Body of pancreas (tissue), 4 donors: ENCODE data around the gene LRRC32.

Source experiments
- POLR2A ChIP-seq, 3 donors: fragments of 450-650 bp; IDR thresholded peaks; one replicate each; pipeline ENCODE4 v1.6.1; 2016; ENCODE audit warnings: antibody characterized with exemption in 3 of 3, mild to moderate bottlenecking in 2 of 3
- TF ChIP-seq, protein P1 (sequence below), 7 experiments: fragments of 450-650 bp in 4 of 7; fragments of 200-600 bp in 3 of 7; sonication (generic) in 3 of 7; IDR thresholded peaks; one replicate each; pipeline ENCODE4 v1.5.1; 2016 to 2019; ENCODE audit warnings: antibody characterized with exemption in 7 of 7

- TF ChIP-seq POLR2A (IDR thresholded peaks at IDR 0.05): no peak
- TF ChIP-seq, protein P1, sequence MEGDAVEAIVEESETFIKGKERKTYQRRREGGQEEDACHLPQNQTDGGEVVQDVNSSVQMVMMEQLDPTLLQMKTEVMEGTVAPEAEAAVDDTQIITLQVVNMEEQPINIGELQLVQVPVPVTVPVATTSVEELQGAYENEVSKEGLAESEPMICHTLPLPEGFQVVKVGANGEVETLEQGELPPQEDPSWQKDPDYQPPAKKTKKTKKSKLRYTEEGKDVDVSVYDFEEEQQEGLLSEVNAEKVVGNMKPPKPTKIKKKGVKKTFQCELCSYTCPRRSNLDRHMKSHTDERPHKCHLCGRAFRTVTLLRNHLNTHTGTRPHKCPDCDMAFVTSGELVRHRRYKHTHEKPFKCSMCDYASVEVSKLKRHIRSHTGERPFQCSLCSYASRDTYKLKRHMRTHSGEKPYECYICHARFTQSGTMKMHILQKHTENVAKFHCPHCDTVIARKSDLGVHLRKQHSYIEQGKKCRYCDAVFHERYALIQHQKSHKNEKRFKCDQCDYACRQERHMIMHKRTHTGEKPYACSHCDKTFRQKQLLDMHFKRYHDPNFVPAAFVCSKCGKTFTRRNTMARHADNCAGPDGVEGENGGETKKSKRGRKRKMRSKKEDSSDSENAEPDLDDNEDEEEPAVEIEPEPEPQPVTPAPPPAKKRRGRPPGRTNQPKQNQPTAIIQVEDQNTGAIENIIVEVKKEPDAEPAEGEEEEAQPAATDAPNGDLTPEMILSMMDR (IDR thresholded peaks at IDR 0.05): no peak
These were observed 38.6 kb upstream of the LRRC32 start for GRCh38 chr11:76708972-76709660.
